SK-N-MC (cell line): ENCODE data around the gene TADA2B.

Experiments
- EZH2 ChIP-seq: fragments of 200-600 bp; sonication (generic); IDR thresholded peaks from one replicate; pipeline ENCODE4 v1.6.1; 2017; ENCODE audit warnings: antibody characterized with exemption
- FOXP2 ChIP-seq: optimal IDR thresholded peaks from 2 replicates; pipeline ENCODE3; 2011; ENCODE audit warnings: mild to moderate bottlenecking, moderate library complexity; ENCODE audit not compliant: insufficient read depth; ENCODE audit errors: extremely low read length, control extremely low read depth
- POLR2AphosphoS5 ChIP-seq: IDR thresholded peaks from 2 replicates; pipeline ENCODE4 v1.6.1; 2012; ENCODE audit warnings: mild to moderate bottlenecking, low read depth, low read length, borderline replicate concordance

DNA sequence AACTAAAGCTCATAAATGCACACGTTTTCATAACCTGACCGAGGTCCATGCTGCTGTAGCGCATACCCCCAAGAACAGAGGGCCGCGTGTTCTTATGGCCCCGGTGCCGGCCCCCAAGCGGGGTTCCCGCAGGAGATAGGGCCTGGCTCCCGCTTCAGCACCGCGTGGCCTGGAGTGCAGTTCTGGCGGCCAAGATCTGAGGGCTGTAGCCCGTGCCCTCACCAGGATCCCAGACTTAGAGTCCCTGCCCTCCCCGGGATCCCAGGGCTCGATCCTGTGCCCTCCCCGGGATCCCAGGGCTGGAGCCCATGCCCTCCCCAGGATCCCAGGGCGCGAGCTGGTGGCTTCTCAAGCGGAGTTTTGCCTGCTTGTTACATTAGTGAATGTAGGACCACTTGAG is 25.7 kb downstream of the TADA2B start:
- TF ChIP-seq POLR2AphosphoS5: no peak
- TF ChIP-seq EZH2: no peak
- TF ChIP-seq FOXP2: no peak
